Endothelial cell of umbilical vein (primary cell): ENCODE measurements around the gene SPINT1. TPM values are rescaled to one million over a fixed set of nuclear protein-coding genes. Genes with fewer than 3 reads are reported as not detected.

Source experiments
- BruUV-seq: library from RNA; stranded (reverse); fragments of 400-500 nt; replicated peaks from 2 replicates; lab custom pipeline; 2021; lab: Mats Ljungman, UMichigan
- CTCF ChIA-PET: fragments of 300-600, 350-600 bp; sonication (Branson Sonifier 250); formaldehyde crosslinking; loops from one replicate; lab custom pipeline; 2021; ENCODE audit warnings: antibody characterized with exemption, inconsistent platforms; lab: Charles Lee
- POLR2A ChIA-PET: fragments of 300-600, 350-600 bp; sonication (Branson Sonifier 250); formaldehyde crosslinking; loops from one replicate; lab custom pipeline; 2021; ENCODE audit warnings: antibody characterized with exemption, inconsistent platforms; lab: Charles Lee
- DNase-seq: peaks from one replicate; pipeline ENCODE4 v3.0.0-alpha.2; 2011; ENCODE audit warnings: low read depth, low spot score
- FAIRE-seq: peaks from 2 replicates; lab custom pipeline; 2011; peaks lifted over from hg19 to GRCh38; lab: Jason Lieb, UNC
- H2AFZ ChIP-seq: 2 replicates; pipeline ENCODE4 v1.6.0; 2012; ENCODE audit warnings: low read depth, low read length, control low read depth, inconsistent platforms
- H3K27ac ChIP-seq: 2 replicates; pipeline ENCODE4 v1.5.1; 2011; ENCODE audit warnings: low read depth, mild to moderate bottlenecking, control low read depth, low read length, moderate library complexity; ENCODE audit not compliant: insufficient read depth
- H3K27me3 ChIP-seq, 2 experiments: 2 replicates each; pipeline versions ENCODE4 v1.6.0 to v1.6.1; 2011; ENCODE audit warnings: low read length in 2 of 2, mixed read lengths in 1 of 2; ENCODE audit not compliant: control insufficient read depth in 2 of 2, insufficient read depth in 2 of 2
- H3K36me3 ChIP-seq, 2 experiments: 2 replicates in 1 of 2; 3 replicates in 1 of 2; pipeline ENCODE4 v1.5.1; 2011; ENCODE audit warnings: low read length in 2 of 2, mild to moderate bottlenecking in 1 of 2, moderate library complexity in 1 of 2; ENCODE audit not compliant: control insufficient read depth in 2 of 2, insufficient read depth in 2 of 2; ENCODE audit errors: extremely low read depth in 1 of 2
- H3K4me1 ChIP-seq: 3 replicates; pipeline ENCODE4 v1.5.1; 2011; ENCODE audit warnings: mild to moderate bottlenecking, low read length; ENCODE audit not compliant: control insufficient read depth, insufficient read depth; ENCODE audit errors: extremely low read depth
- H3K4me2 ChIP-seq: 2 replicates; pipeline ENCODE4 v1.6.1; 2011; ENCODE audit warnings: low read length, control low read depth, mixed read lengths; ENCODE audit not compliant: insufficient read depth
- H3K4me3 ChIP-seq, 3 experiments: fragments of 200-600 bp in 1 of 3; sonication (generic), shearing (Covaris generic) in 1 of 3; replicated peaks in 1 of 3; 2 replicates each; pipeline ENCODE4 v1.5.1; 2011 to 2016; ENCODE audit warnings: control low read depth in 3 of 3, low read length in 3 of 3, mild to moderate bottlenecking in 2 of 3, inconsistent platforms in 1 of 3, low read depth in 1 of 3, moderate library complexity in 1 of 3; ENCODE audit not compliant: insufficient read depth in 1 of 3
- H3K79me2 ChIP-seq: 2 replicates; pipeline ENCODE4 v1.6.0; 2012; ENCODE audit warnings: low read length, inconsistent platforms; ENCODE audit not compliant: control insufficient read depth, insufficient read depth
- H3K9ac ChIP-seq: replicated peaks from 2 replicates; pipeline ENCODE3; 2011; ENCODE audit warnings: low read length, control low read depth; ENCODE audit not compliant: insufficient read depth; ENCODE audit errors: extremely low read depth
- H3K9me1 ChIP-seq: replicated peaks from 3 replicates; pipeline ENCODE4 v1.6.0; 2011; ENCODE audit warnings: mild to moderate bottlenecking, low read length; ENCODE audit not compliant: control insufficient read depth, insufficient read depth; ENCODE audit errors: extremely low read depth
- H3K9me3 ChIP-seq: replicated peaks from 2 replicates; pipeline ENCODE4 v1.5.1; 2012; ENCODE audit warnings: low read length, inconsistent platforms; ENCODE audit not compliant: control insufficient read depth, insufficient read depth
- H4K20me1 ChIP-seq: replicated peaks from 2 replicates; pipeline ENCODE3; 2011; ENCODE audit warnings: mild to moderate bottlenecking, low read length; ENCODE audit not compliant: control insufficient read depth, insufficient read depth; ENCODE audit errors: extremely low read depth
- CTCF ChIP-seq, 2 donors: IDR thresholded peaks; 1 replicate in 1 of 2; 2 replicates in 1 of 2; pipeline ENCODE4 v1.5.1; 2011; ENCODE audit warnings: low read length in 2 of 2, mild to moderate bottlenecking in 2 of 2, moderate library complexity in 2 of 2, control low read depth in 1 of 2, inconsistent platforms in 1 of 2, low read depth in 1 of 2; ENCODE audit not compliant: insufficient read depth in 1 of 2; ENCODE audit errors: extremely low read depth in 1 of 2
- EZH2 ChIP-seq: IDR thresholded peaks from 2 replicates; pipeline ENCODE4 v1.6.1; 2012; ENCODE audit warnings: borderline replicate concordance, low read depth, mild to moderate bottlenecking, moderate library complexity, low read length, inconsistent platforms; ENCODE audit not compliant: severe bottlenecking
- FOS ChIP-seq: IDR thresholded peaks from 2 replicates; pipeline ENCODE4 v1.6.1; 2011; ENCODE audit warnings: mild to moderate bottlenecking, low read length, moderate library complexity, borderline replicate concordance; ENCODE audit not compliant: insufficient read depth
- GATA2 ChIP-seq: IDR thresholded peaks from 2 replicates; pipeline ENCODE4 v1.7.0; 2011; ENCODE audit warnings: low read depth, mild to moderate bottlenecking, moderate library complexity, mixed read lengths, low read length; ENCODE audit not compliant: insufficient read length, insufficient read depth
- JUN ChIP-seq: IDR thresholded peaks from 2 replicates; pipeline ENCODE4 v1.6.1; 2011; ENCODE audit warnings: borderline replicate concordance, low read depth; ENCODE audit not compliant: insufficient read length, insufficient read depth
- MAX ChIP-seq: IDR thresholded peaks from 2 replicates; pipeline ENCODE4 v1.6.1; 2011; ENCODE audit not compliant: insufficient read depth, insufficient read length
- MYC ChIP-seq: IDR thresholded peaks from one replicate; pipeline ENCODE4 v1.6.1; 2011; ENCODE audit warnings: mild to moderate bottlenecking, low read depth, low read length
- POLR2A ChIP-seq: IDR thresholded peaks from 2 replicates; pipeline ENCODE4 v1.6.1; 2012; ENCODE audit warnings: low read depth, mild to moderate bottlenecking, control low read depth, low read length
- POLR2AphosphoS5 ChIP-seq: IDR thresholded peaks from 2 replicates; pipeline ENCODE4 v1.6.1; 2012; ENCODE audit warnings: low read depth, mild to moderate bottlenecking, control low read depth, low read length, moderate library complexity; ENCODE audit not compliant: insufficient read depth
- dilution Hi-C: fragments of 300-500 bp; cut with MboI; formaldehyde crosslinking; loops from one replicate; pipeline ENCODE4 v1.15.0; 2019; ENCODE audit warnings: low sequenced_read_pairs; ENCODE audit not compliant: extremely low pct_ligation_motif_present
- intact Hi-C: fragments of 100-400 bp; cut with micrococcal nuclease; formaldehyde crosslinking; loops from one replicate; pipeline ENCODE4 v1.10.0; 2022
- polyA plus RNA-seq, 4 experiments: library from polyadenylated mRNA; depleted of rRNA in 3 of 4; stranded (reverse) in 3 of 4; unstranded in 1 of 4; fragments of >200 nt; gene quantifications; 2 replicates each; pipeline versions ENCODE4 v1.2.1 to v1.2.3, GENCODE V29; 2011 to 2012; ENCODE audit warnings: missing spikeins in 1 of 4
- total RNA-seq: library from RNA; stranded (reverse); gene quantifications from 2 replicates; pipeline ENCODE4 v1.2.3, GENCODE V29; 2021

The SPINT1 gene
- total and polyA plus RNA-seq, 2 donors (not counting 3 experiments of a cell fraction or from before 2014, with no cell fraction given) = 4.1 to 4.2 TPM

- FAIRE-seq (no peak), DNase-seq (no peak)
- Histone ChIP-seq H3K79me2 (no peaks in the 10 kb centered on the region), H3K4me3 (no peak overlapping the region), H3K9me3 (no peaks in the 10 kb centered on the region), H3K36me3 (no peaks in the 10 kb centered on the region), H4K20me1 (no peaks in the 10 kb centered on the region), H3K9ac (no peak overlapping the region), H3K4me1 (no peaks in the 10 kb centered on the region), H3K9me1 (no peaks in the 10 kb centered on the region), H3K27me3 (no peaks in the 10 kb centered on the region), H3K4me2 (no peak overlapping the region), H2AFZ (no peak overlapping the region), H3K27ac (no peak overlapping the region)
- CTCF ChIA-PET = interaction anchor here (0.7 kb wide), 1 partner anchor 21 kb away, joined by 3 read pairs; no protein-coding TSS in a partner anchor
- TF ChIP-seq POLR2AphosphoS5 (no peak), MYC (no peak), JUN (no peak), FOS (no peak), MAX (no peak), EZH2 (no peak), GATA2 (no peak), CTCF (IDR thresholded peaks at IDR 0.05; ENCODE audit: extremely low read depth in 1 of 2, insufficient read depth in 1 of 2, low read depth in 1 of 2, low read length in 2 of 2) (no peak), POLR2A (no peak)
- no TSS peak for BruUV-seq
- POLR2A ChIA-PET = no interaction called here
- dilution Hi-C loops = no loop called here
- intact Hi-C loops = no loop called here
Observed at GRCh38 chr15:40852529-40852928, 8.7 kb downstream of the SPINT1 start.
